HepG2 (cell line): ENCODE measurements around the gene COMP. TPM values are rescaled to one million over a fixed set of nuclear protein-coding genes. Genes with fewer than 3 reads are reported as not detected.

ENCODE experiments used
- DNMT3B ChIP-seq: conservative IDR thresholded peaks from 2 replicates; pipeline ENCODE4 v1.6.1; 2016; ENCODE audit warnings: missing biosample characterization, control low read depth
- GTF3A ChIP-seq: sonication (generic); formaldehyde crosslinking; conservative IDR thresholded peaks from 2 replicates; pipeline ENCODE4 v1.4.0; 2020; ENCODE audit warnings: mild to moderate bottlenecking, missing genetic modification reagents
- NFRKB ChIP-seq: fragments of 450-650 bp; IDR thresholded peaks from 2 replicates; pipeline ENCODE4 v1.6.1; 2017
- POLR2G ChIP-seq: fragments of 200-400 bp; formaldehyde crosslinking; IDR thresholded peaks from 2 replicates; pipeline ENCODE4 v1.6.1; 2018; ENCODE audit warnings: mild to moderate bottlenecking, low read depth, low read length, moderate library complexity
- ZBTB21 ChIP-seq: sonication (generic); formaldehyde crosslinking; IDR thresholded peaks from 2 replicates; pipeline ENCODE4 v1.4.0; 2020; ENCODE audit warnings: missing genetic modification reagents
- ZFP36L2 ChIP-seq: sonication (generic); formaldehyde crosslinking; IDR thresholded peaks from 2 replicates; pipeline ENCODE4 v1.4.0; 2020; ENCODE audit warnings: missing genetic modification reagents
- ZNF264 ChIP-seq: sonication (generic); formaldehyde crosslinking; IDR thresholded peaks from 2 replicates; pipeline ENCODE4 v1.4.0; 2020; ENCODE audit warnings: missing genetic modification reagents
- ZNF501 ChIP-seq: sonication (generic); formaldehyde crosslinking; IDR thresholded peaks from 2 replicates; pipeline ENCODE4 v1.5.1; 2020; ENCODE audit warnings: mild to moderate bottlenecking, moderate library complexity, missing genetic modification reagents
- ZNF839 ChIP-seq: sonication (generic); formaldehyde crosslinking; IDR thresholded peaks from 2 replicates; pipeline ENCODE4 v1.4.0; 2020; ENCODE audit warnings: missing genetic modification reagents, mild to moderate bottlenecking, borderline replicate concordance
- polyA plus RNA-seq, 8 experiments: library from polyadenylated mRNA; depleted of rRNA in 3 of 8; stranded (reverse) in 7 of 8; unstranded in 1 of 8; fragments of >200 nt; fragmentation: Illumina TruSeq in 4 of 8; extraction: Trizol in 4 of 8; gene quantifications; 2 replicates each; pipeline versions ENCODE4 v1.2.1 to v1.2.3, GENCODE V29; 2011 to 2016; ENCODE audit warnings: low read depth in 4 of 8, missing spikeins in 1 of 8, mixed read lengths in 1 of 8; ENCODE audit not compliant: insufficient read depth in 1 of 8
- total RNA-seq, 5 experiments: library from RNA; depleted of rRNA; stranded (reverse); fragments of >200 nt; fragmentation: Illumina TruSeq; extraction: Trizol; gene quantifications; 2 replicates each; pipeline ENCODE4 v1.2.3, GENCODE V29; 2016; ENCODE audit warnings: low read depth in 1 of 5
- TF ChIP-seq, protein P1 (sequence below): sonication (generic); formaldehyde crosslinking; IDR thresholded peaks from 2 replicates; pipeline ENCODE4 v1.5.1; 2020; ENCODE audit warnings: mild to moderate bottlenecking, missing genetic modification reagents, moderate library complexity
- TF ChIP-seq, protein P2 (sequence below): sonication (generic); formaldehyde crosslinking; conservative IDR thresholded peaks from 2 replicates; pipeline ENCODE4 v1.4.0; 2020; ENCODE audit warnings: missing genetic modification reagents
- TF ChIP-seq, protein P3 (sequence below): sonication (generic); formaldehyde crosslinking; IDR thresholded peaks from 2 replicates; pipeline ENCODE4 v1.4.0; 2020; ENCODE audit warnings: missing genetic modification reagents
- TF ChIP-seq, protein P4 (sequence below): sonication (generic); formaldehyde crosslinking; IDR thresholded peaks from 2 replicates; pipeline ENCODE4 v1.5.0; 2020; ENCODE audit warnings: mild to moderate bottlenecking, missing genetic modification reagents, moderate library complexity
- TF ChIP-seq, protein P5 (sequence below): sonication (generic); formaldehyde crosslinking; IDR thresholded peaks from 2 replicates; pipeline ENCODE4 v1.8.1; 2023; ENCODE audit warnings: mild to moderate bottlenecking, missing genetic modification reagents
- TF ChIP-seq, protein P6 (sequence below): sonication (generic); formaldehyde crosslinking; conservative IDR thresholded peaks from 2 replicates; pipeline ENCODE4 v1.4.0; 2020; ENCODE audit warnings: missing genetic modification reagents
- TF ChIP-seq, protein P7 (sequence below): sonication (generic); formaldehyde crosslinking; IDR thresholded peaks from 2 replicates; pipeline ENCODE4 v1.4.0; 2020; ENCODE audit warnings: missing genetic modification reagents

COMP gene
- total and polyA plus RNA-seq, 2 of the 13 experiments (the other 11 are each of a cell fraction or from before 2014, with no cell fraction given), result 0.04 to 0.13 TPM

DNA sequence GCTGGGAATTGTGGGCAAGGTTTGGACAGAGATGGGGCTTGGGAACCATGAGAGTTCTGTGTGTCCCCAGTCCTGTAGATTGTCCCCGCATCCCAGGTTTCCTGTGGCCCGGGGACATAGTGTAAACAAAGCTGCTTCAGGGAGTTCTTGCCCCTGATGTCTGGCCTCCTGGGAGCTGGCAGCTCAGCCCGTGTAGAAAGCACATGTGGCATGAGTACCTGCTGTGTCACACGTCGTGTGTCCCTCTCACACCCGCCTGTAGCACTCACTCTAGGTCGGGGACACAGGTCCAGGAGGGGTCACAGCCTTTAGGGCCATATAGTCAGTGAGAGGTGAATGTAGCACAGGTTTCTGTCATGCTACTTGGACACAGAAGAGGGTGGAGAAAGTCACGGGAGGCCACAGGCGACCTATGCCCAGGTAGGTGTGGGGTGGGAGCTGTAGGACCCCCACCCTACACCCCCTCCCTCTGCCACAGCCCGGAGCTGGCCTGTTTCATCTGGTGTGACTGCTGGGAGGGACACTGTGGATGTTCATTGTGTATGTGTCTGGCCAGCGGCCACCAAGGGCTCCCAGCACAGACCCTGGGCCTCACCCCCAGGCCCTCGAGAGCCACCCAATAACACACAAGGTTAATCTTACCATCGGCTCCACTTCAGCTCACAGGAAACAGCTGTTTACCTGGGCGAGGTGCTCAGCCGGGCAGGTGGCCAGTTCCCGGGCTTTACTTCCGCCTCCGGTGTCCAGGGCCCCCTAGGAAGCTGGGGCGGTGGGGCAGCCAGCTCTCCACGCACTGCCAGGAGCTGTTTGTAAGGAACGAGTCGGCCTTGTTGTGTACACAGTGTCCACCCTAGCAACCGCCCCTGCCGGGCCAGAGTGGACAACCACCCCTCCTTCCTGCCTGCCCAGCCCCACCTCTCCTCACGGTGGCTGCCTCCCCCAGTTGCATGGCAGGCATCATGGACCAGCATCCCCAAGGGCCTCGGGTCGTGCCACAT lies 49.7 kb downstream of the COMP start (continued):
- TF ChIP-seq, protein P1, sequence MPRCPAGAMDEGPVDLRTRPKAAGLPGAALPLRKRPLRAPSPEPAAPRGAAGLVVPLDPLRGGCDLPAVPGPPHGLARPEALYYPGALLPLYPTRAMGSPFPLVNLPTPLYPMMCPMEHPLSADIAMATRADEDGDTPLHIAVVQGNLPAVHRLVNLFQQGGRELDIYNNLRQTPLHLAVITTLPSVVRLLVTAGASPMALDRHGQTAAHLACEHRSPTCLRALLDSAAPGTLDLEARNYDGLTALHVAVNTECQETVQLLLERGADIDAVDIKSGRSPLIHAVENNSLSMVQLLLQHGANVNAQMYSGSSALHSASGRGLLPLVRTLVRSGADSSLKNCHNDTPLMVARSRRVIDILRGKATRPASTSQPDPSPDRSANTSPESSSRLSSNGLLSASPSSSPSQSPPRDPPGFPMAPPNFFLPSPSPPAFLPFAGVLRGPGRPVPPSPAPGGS (CRISPR knock-in tag), result no peak
- TF ChIP-seq, protein P2, sequence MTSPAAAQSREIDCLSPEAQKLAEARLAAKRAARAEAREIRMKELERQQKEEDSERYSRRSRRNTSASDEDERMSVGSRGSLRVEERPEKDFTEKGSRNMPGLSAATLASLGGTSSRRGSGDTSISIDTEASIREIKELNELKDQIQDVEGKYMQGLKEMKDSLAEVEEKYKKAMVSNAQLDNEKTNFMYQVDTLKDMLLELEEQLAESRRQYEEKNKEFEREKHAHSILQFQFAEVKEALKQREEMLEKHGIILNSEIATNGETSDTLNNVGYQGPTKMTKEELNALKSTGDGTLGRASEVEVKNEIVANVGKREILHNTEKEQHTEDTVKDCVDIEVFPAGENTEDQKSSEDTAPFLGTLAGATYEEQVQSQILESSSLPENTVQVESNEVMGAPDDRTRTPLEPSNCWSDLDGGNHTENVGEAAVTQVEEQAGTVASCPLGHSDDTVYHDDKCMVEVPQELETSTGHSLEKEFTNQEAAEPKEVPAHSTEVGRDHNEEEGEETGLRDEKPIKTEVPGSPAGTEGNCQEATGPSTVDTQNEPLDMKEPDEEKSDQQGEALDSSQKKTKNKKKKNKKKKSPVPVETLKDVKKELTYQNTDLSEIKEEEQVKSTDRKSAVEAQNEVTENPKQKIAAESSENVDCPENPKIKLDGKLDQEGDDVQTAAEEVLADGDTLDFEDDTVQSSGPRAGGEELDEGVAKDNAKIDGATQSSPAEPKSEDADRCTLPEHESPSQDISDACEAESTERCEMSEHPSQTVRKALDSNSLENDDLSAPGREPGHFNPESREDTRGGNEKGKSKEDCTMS, result no peak
- peak; percentile 32; the same call in 1 of the 2 replicates for TF ChIP-seq POLR2G
- TF ChIP-seq, protein P3, sequence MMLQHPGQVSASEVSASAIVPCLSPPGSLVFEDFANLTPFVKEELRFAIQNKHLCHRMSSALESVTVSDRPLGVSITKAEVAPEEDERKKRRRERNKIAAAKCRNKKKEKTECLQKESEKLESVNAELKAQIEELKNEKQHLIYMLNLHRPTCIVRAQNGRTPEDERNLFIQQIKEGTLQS (CRISPR knock-in tag), result no peak
- TF ChIP-seq, protein P4, sequence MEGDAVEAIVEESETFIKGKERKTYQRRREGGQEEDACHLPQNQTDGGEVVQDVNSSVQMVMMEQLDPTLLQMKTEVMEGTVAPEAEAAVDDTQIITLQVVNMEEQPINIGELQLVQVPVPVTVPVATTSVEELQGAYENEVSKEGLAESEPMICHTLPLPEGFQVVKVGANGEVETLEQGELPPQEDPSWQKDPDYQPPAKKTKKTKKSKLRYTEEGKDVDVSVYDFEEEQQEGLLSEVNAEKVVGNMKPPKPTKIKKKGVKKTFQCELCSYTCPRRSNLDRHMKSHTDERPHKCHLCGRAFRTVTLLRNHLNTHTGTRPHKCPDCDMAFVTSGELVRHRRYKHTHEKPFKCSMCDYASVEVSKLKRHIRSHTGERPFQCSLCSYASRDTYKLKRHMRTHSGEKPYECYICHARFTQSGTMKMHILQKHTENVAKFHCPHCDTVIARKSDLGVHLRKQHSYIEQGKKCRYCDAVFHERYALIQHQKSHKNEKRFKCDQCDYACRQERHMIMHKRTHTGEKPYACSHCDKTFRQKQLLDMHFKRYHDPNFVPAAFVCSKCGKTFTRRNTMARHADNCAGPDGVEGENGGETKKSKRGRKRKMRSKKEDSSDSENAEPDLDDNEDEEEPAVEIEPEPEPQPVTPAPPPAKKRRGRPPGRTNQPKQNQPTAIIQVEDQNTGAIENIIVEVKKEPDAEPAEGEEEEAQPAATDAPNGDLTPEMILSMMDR (CRISPR knock-in tag), result peak; percentile 36
- TF ChIP-seq NFRKB, result no peak
- no peak for TF ChIP-seq ZBTB21 (CRISPR knock-in tag)
- TF ChIP-seq, protein P5, sequence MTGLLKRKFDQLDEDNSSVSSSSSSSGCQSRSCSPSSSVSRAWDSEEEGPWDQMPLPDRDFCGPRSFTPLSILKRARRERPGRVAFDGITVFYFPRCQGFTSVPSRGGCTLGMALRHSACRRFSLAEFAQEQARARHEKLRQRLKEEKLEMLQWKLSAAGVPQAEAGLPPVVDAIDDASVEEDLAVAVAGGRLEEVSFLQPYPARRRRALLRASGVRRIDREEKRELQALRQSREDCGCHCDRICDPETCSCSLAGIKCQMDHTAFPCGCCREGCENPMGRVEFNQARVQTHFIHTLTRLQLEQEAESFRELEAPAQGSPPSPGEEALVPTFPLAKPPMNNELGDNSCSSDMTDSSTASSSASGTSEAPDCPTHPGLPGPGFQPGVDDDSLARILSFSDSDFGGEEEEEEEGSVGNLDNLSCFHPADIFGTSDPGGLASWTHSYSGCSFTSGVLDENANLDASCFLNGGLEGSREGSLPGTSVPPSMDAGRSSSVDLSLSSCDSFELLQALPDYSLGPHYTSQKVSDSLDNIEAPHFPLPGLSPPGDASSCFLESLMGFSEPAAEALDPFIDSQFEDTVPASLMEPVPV (CRISPR knock-in tag), result no peak
- TF ChIP-seq ZFP36L2, result no peak
- no peak for TF ChIP-seq DNMT3B (CRISPR knock-in tag)
- no peak for TF ChIP-seq ZNF839 (CRISPR knock-in tag)
- TF ChIP-seq, protein P6, sequence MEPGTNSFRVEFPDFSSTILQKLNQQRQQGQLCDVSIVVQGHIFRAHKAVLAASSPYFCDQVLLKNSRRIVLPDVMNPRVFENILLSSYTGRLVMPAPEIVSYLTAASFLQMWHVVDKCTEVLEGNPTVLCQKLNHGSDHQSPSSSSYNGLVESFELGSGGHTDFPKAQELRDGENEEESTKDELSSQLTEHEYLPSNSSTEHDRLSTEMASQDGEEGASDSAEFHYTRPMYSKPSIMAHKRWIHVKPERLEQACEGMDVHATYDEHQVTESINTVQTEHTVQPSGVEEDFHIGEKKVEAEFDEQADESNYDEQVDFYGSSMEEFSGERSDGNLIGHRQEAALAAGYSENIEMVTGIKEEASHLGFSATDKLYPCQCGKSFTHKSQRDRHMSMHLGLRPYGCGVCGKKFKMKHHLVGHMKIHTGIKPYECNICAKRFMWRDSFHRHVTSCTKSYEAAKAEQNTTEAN (CRISPR knock-in tag), result no peak
- TF ChIP-seq ZNF501, result peak; percentile 73; the same call in 1 of the 2 replicates
- TF ChIP-seq, protein P7, sequence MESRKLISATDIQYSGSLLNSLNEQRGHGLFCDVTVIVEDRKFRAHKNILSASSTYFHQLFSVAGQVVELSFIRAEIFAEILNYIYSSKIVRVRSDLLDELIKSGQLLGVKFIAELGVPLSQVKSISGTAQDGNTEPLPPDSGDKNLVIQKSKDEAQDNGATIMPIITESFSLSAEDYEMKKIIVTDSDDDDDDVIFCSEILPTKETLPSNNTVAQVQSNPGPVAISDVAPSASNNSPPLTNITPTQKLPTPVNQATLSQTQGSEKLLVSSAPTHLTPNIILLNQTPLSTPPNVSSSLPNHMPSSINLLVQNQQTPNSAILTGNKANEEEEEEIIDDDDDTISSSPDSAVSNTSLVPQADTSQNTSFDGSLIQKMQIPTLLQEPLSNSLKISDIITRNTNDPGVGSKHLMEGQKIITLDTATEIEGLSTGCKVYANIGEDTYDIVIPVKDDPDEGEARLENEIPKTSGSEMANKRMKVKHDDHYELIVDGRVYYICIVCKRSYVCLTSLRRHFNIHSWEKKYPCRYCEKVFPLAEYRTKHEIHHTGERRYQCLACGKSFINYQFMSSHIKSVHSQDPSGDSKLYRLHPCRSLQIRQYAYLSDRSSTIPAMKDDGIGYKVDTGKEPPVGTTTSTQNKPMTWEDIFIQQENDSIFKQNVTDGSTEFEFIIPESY (CRISPR knock-in tag), result no peak; the same call in 1 of the 2 replicates
- TF ChIP-seq ZNF264 (CRISPR knock-in tag), result no peak
- peak; percentile 74; the same call in 1 of the 2 replicates for TF ChIP-seq GTF3A (CRISPR knock-in tag)
